ENCODE results near the gene CCDC181.
"Not testable (repeated sequence)": the region's sequence is repeated elsewhere in the genome, so short reads cannot be mapped to it uniquely, and the experiment has no call there.

Gene CCDC181

DNA sequence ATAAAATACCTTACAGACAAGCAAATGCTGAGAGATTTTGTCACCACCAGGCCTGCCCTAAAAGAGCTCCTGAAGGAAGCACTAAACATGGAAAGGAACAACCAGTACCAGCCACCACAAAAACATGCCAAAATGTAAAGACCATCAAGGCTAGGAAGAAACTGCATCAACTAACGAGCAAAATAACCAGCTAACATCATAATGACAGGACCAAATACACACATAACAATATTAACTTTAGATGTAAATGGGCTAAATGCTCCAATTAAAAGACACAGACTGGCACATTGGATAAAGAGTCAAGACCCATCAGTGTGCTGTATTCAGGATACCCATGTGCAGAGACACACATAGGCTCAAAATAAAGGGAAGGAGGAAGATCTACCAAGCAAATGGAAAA lies 24.7 kb downstream of the CCDC181 start:
- not testable (repeated sequence) for H3K4ac ChIP-seq (ENCODE audit: low read depth in 1 of 2, low read length in 2 of 2); H3K27me3 ChIP-seq (ENCODE audit: control insufficient read depth in 1 of 2, insufficient read depth in 1 of 2, low read length in 2 of 2); H2BK12ac ChIP-seq (ENCODE audit: low read length in 2 of 2); H3K9me3 ChIP-seq (ENCODE audit: control insufficient read depth, low read length); H2AFZ ChIP-seq (ENCODE audit: low read depth, low read length); H3K4me1 ChIP-seq (ENCODE audit: control insufficient read depth, insufficient read depth, low read depth, low read length); DNase-seq; H3K4me3 ChIP-seq (ENCODE audit: insufficient read depth in 1 of 2, low read depth in 1 of 2, low read length in 2 of 2); H3K4me2 ChIP-seq (ENCODE audit: low read length, poor library complexity, severe bottlenecking); H3K27ac ChIP-seq (ENCODE audit: low read length, poor library complexity, severe bottlenecking); H2BK120ac ChIP-seq (ENCODE audit: low read depth, low read length); H3K9ac ChIP-seq (ENCODE audit: low read length); H2AK5ac ChIP-seq (ENCODE audit: low read length, severe bottlenecking); H4K8ac ChIP-seq (ENCODE audit: low read length); H3K79me1 ChIP-seq (replicated peaks; ENCODE audit: low read length, poor library complexity, severe bottlenecking); H3K36me3 ChIP-seq (ENCODE audit: control insufficient read depth in 1 of 2, insufficient read depth in 2 of 2, low read depth in 1 of 2, low read length in 2 of 2); H2BK5ac ChIP-seq (ENCODE audit: low read depth, low read length, poor library complexity, severe bottlenecking); H3K18ac ChIP-seq (ENCODE audit: low read depth in 1 of 2, low read length in 2 of 2); H4K91ac ChIP-seq (ENCODE audit: low read length); H3K23ac ChIP-seq (ENCODE audit: low read length in 2 of 2); H2BK15ac ChIP-seq (ENCODE audit: low read depth, poor library complexity, severe bottlenecking); H3K14ac ChIP-seq (ENCODE audit: low read length in 2 of 2)
- no CpG with 5 or more reads among the region's 1 CpG for WGBS

DNA sequence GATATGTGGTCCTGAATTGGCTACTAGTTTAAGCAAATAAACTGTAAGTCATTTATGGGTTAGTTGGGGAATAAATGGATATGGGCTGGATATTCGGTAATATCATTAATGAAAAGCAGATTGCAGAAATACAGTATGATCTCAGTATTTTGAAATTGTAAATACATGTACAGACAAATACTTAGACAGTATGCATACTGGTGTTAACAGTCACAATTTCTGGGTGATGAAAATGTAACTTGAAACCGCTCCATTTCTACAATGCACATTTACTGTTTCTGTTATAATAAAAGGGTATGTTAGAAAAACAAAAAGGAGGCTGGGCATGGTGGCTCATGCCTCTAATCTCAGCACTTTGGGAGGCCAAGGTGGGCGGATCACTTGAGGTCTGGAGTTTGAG lies 31.3 kb downstream of the CCDC181 start:
- Histone ChIP-seq H3K23ac (ENCODE audit: low read length in 2 of 2) (no peak overlapping the region), H3K36me3 (ENCODE audit: control insufficient read depth in 1 of 2, insufficient read depth in 2 of 2, low read depth in 1 of 2, low read length in 2 of 2) (peaks cover 8 to 66% of the 10 kb centered on the region in 2 experiments), H3K4ac (ENCODE audit: low read depth in 1 of 2, low read length in 2 of 2) (no peak overlapping the region), H3K14ac (ENCODE audit: low read length in 2 of 2) (no peak overlapping the region), H3K79me1 (replicated peaks; ENCODE audit: low read length, poor library complexity, severe bottlenecking) (peaks cover 10% of the 10 kb centered on the region), H3K9ac (ENCODE audit: low read length) (no peak overlapping the region), H3K4me1 (ENCODE audit: control insufficient read depth, insufficient read depth, low read depth, low read length) (peaks cover 3% of the 10 kb centered on the region), H4K91ac (ENCODE audit: low read length) (no peak overlapping the region), H2BK12ac (ENCODE audit: low read length in 2 of 2) (no peak overlapping the region), H2BK5ac (ENCODE audit: low read depth, low read length, poor library complexity, severe bottlenecking) (no peak overlapping the region), H3K4me3 (ENCODE audit: insufficient read depth in 1 of 2, low read depth in 1 of 2, low read length in 2 of 2) (no peak overlapping the region), H2BK15ac (ENCODE audit: low read depth, poor library complexity, severe bottlenecking) (no peak overlapping the region), H2BK120ac (ENCODE audit: low read depth, low read length) (no peak overlapping the region), H4K8ac (ENCODE audit: low read length) (no peak overlapping the region), H2AK5ac (ENCODE audit: low read length, severe bottlenecking) (no peak overlapping the region), H3K9me3 (ENCODE audit: control insufficient read depth, low read length) (peaks cover 2% of the 10 kb centered on the region), H3K18ac (ENCODE audit: low read depth in 1 of 2, low read length in 2 of 2) (no peak overlapping the region), H3K27ac (ENCODE audit: low read length, poor library complexity, severe bottlenecking) (no peak overlapping the region), H3K4me2 (ENCODE audit: low read length, poor library complexity, severe bottlenecking) (no peak overlapping the region), H3K27me3 (ENCODE audit: control insufficient read depth in 1 of 2, insufficient read depth in 1 of 2, low read length in 2 of 2) (no peaks in the 10 kb centered on the region), H2AFZ (ENCODE audit: low read depth, low read length) (no peak overlapping the region)
- 100% methylated on average over 1 of the region's 3 CpGs for WGBS
- DNase-seq = no peak

DNA sequence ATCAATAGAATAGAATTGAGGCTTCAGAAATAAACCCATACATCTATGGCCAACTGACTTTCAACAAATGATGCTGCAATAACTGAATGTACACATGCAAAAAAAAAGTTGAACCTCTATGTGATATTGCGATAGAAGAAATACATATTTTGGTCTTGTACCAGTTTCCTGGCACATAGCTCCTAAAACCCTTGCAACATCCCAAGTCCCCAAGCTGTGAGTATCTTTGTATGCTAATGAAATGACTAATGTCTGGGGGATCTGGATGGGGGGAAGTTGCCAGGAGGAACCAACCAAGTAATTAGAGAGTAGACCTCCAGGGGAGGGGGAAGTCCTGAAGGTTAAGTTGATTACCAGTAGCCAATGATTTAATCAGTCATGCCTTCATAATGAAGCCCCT lies 34.9 kb downstream of the CCDC181 start:
- H2AFZ ChIP-seq (ENCODE audit: low read depth, low read length) = no peak overlapping the region
- H3K4ac ChIP-seq (ENCODE audit: low read depth in 1 of 2, low read length in 2 of 2) = no peak overlapping the region
- no peaks in the 10 kb centered on the region for H3K9me3 ChIP-seq (ENCODE audit: control insufficient read depth, low read length)
- no peak overlapping the region for H2BK12ac ChIP-seq (ENCODE audit: low read length in 2 of 2)
- no peak overlapping the region for H3K18ac ChIP-seq (ENCODE audit: low read depth in 1 of 2, low read length in 2 of 2)
- no CpG with 5 or more reads among the region's 1 CpG for WGBS
- no peak overlapping the region for H3K4me2 ChIP-seq (ENCODE audit: low read length, poor library complexity, severe bottlenecking)
- H2BK120ac ChIP-seq (ENCODE audit: low read depth, low read length) = no peak overlapping the region
- H3K4me1 ChIP-seq (ENCODE audit: control insufficient read depth, insufficient read depth, low read depth, low read length) = peaks cover 3% of the 10 kb centered on the region
- no peak overlapping the region for H3K4me3 ChIP-seq (ENCODE audit: insufficient read depth in 1 of 2, low read depth in 1 of 2, low read length in 2 of 2)
- H3K14ac ChIP-seq (ENCODE audit: low read length in 2 of 2) = no peak overlapping the region
- no peak overlapping the region for H2BK15ac ChIP-seq (ENCODE audit: low read depth, poor library complexity, severe bottlenecking)
- no peak overlapping the region for H2BK5ac ChIP-seq (ENCODE audit: low read depth, low read length, poor library complexity, severe bottlenecking)
- H4K8ac ChIP-seq (ENCODE audit: low read length) = no peak overlapping the region
- no peak overlapping the region for H3K27ac ChIP-seq (ENCODE audit: low read length, poor library complexity, severe bottlenecking)
- H3K36me3 ChIP-seq (ENCODE audit: control insufficient read depth in 1 of 2, insufficient read depth in 2 of 2, low read depth in 1 of 2, low read length in 2 of 2) = peaks cover 15 to 88% of the 10 kb centered on the region in 2 experiments
- no peak overlapping the region for H4K91ac ChIP-seq (ENCODE audit: low read length)
- no peak for DNase-seq
- H3K27me3 ChIP-seq (ENCODE audit: control insufficient read depth in 1 of 2, insufficient read depth in 1 of 2, low read length in 2 of 2) = no peaks in the 10 kb centered on the region
- H3K9ac ChIP-seq (ENCODE audit: low read length) = no peak overlapping the region
- no peak overlapping the region for H3K23ac ChIP-seq (ENCODE audit: low read length in 2 of 2)
- H3K79me1 ChIP-seq (replicated peaks; ENCODE audit: low read length, poor library complexity, severe bottlenecking) = peaks cover 11% of the 10 kb centered on the region
- H2AK5ac ChIP-seq (ENCODE audit: low read length, severe bottlenecking) = no peak overlapping the region

DNA sequence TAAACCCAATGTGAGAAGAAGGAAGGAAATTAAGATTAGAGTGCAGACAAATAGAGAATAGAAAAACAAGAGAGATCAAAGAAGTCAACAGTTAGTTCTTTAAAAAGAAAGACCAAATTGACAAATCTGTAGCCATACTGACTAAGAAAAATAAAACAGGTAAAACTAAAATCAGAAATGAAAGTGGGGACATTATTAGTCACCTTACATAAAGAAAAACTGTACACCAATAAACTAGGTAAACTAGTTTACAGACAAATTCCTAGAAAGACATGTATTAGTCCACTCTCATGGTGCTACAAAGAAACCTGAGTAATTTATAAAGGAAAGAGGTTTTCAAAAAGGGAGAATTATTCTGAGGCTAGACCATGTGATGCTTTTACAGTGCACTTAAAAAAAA lies 37.0 kb downstream of the CCDC181 start:
- H3K4me3 ChIP-seq (ENCODE audit: insufficient read depth in 1 of 2, low read depth in 1 of 2, low read length in 2 of 2) = no peak overlapping the region
- no peak overlapping the region for H2AFZ ChIP-seq (ENCODE audit: low read depth, low read length)
- H2BK15ac ChIP-seq (ENCODE audit: low read depth, poor library complexity, severe bottlenecking) = no peak overlapping the region

More for the DNA sequence above, 37.0 kb downstream of the CCDC181 start:
- Histone ChIP-seq H3K79me1 (replicated peaks; ENCODE audit: low read length, poor library complexity, severe bottlenecking) (peaks cover 11% of the 10 kb centered on the region), H2BK5ac (ENCODE audit: low read depth, low read length, poor library complexity, severe bottlenecking) (no peak overlapping the region), H3K4me1 (ENCODE audit: control insufficient read depth, insufficient read depth, low read depth, low read length) (peaks cover 3% of the 10 kb centered on the region), H2BK120ac (ENCODE audit: low read depth, low read length) (no peak overlapping the region), H3K18ac (ENCODE audit: low read depth in 1 of 2, low read length in 2 of 2) (no peak overlapping the region), H3K9me3 (ENCODE audit: control insufficient read depth, low read length) (no peaks in the 10 kb centered on the region), H3K27ac (ENCODE audit: low read length, poor library complexity, severe bottlenecking) (no peak overlapping the region), H3K36me3 (ENCODE audit: control insufficient read depth in 1 of 2, insufficient read depth in 2 of 2, low read depth in 1 of 2, low read length in 2 of 2) (peaks cover 15 to 91% of the 10 kb centered on the region in 2 experiments), H3K14ac (ENCODE audit: low read length in 2 of 2) (no peak overlapping the region), H4K8ac (ENCODE audit: low read length) (no peak overlapping the region), H3K4ac (ENCODE audit: low read depth in 1 of 2, low read length in 2 of 2) (no peak overlapping the region), H4K91ac (ENCODE audit: low read length) (no peak overlapping the region), H3K23ac (ENCODE audit: low read length in 2 of 2) (no peak overlapping the region), H3K9ac (ENCODE audit: low read length) (no peak overlapping the region), H2AK5ac (ENCODE audit: low read length, severe bottlenecking) (no peak overlapping the region), H3K27me3 (ENCODE audit: control insufficient read depth in 1 of 2, insufficient read depth in 1 of 2, low read length in 2 of 2) (no peaks in the 10 kb centered on the region), H3K4me2 (ENCODE audit: low read length, poor library complexity, severe bottlenecking) (no peak overlapping the region), H2BK12ac (ENCODE audit: low read length in 2 of 2) (no peak overlapping the region)
- no peak for DNase-seq

Measured in mesenchymal stem cell (in vitro differentiated cells and primary cell).